Activated CD8-positive, alpha-beta memory T cell treated with anti-CD3 and anti-CD28 coated beads for 48 hours (primary cell): ENCODE data around the gene CCSER2.
"Not testable (repeated sequence)": the region's sequence is repeated elsewhere in the genome, so short reads cannot be mapped to it uniquely, and the experiment has no call there.

ENCODE experiments used
- DNase-seq, 3 experiments: peaks; one replicate each; pipeline ENCODE4 v3.0.0-alpha.2; 2020; ENCODE audit warnings: low read depth in 2 of 3, low spot score in 2 of 3

The CCSER2 gene

GRCh38 chr10:84347575-84348002 is 19.2 kb downstream of the CCSER2 start:
- not testable (repeated sequence) for DNase-seq

GRCh38 chr10:84348447-84348846 is 20.1 kb downstream of the CCSER2 start:
- no peak for DNase-seq

- no peak for DNase-seq
Observed at GRCh38 chr10:84348860-84349259, 20.5 kb downstream of the CCSER2 start.

GRCh38 chr10:84352251-84352842 is 24.0 kb downstream of the CCSER2 start:
- DNase-seq, result peak in 2 of 3 experiments; percentile 21 to 26

GRCh38 chr10:84353052-84353803 is 24.8 kb downstream of the CCSER2 start:
- no peak for DNase-seq

- no peak for DNase-seq
Observed at GRCh38 chr10:84354623-84355022, 26.2 kb downstream of the CCSER2 start.

GRCh38 chr10:84355106-84355505 is 26.7 kb downstream of the CCSER2 start:
- no peak for DNase-seq

GRCh38 chr10:84356928-84357327 is 28.5 kb downstream of the CCSER2 start:
- DNase-seq, result no peak

- DNase-seq, result no peak
Observed at GRCh38 chr10:84358743-84359142, 30.4 kb downstream of the CCSER2 start.

- DNase-seq, result no peak
Observed at GRCh38 chr10:84360637-84361365, 32.4 kb downstream of the CCSER2 start.

- no peak for DNase-seq
Observed at GRCh38 chr10:84365335-84365881, 37.0 kb downstream of the CCSER2 start.

- no peak for DNase-seq
Observed at GRCh38 chr10:84366041-84366440, 37.7 kb downstream of the CCSER2 start.

- DNase-seq, result no peak
Observed at GRCh38 chr10:84367256-84367655, 38.9 kb downstream of the CCSER2 start.

GRCh38 chr10:84368828-84369227 is 40.4 kb downstream of the CCSER2 start:
- no peak for DNase-seq

GRCh38 chr10:84370283-84370682 is 41.9 kb downstream of the CCSER2 start:
- DNase-seq, result no peak

GRCh38 chr10:84371944-84372343 is 43.6 kb downstream of the CCSER2 start:
- no peak for DNase-seq

GRCh38 chr10:84373000-84373399 is 44.6 kb downstream of the CCSER2 start:
- no peak for DNase-seq

GRCh38 chr10:84374455-84374854 is 46.1 kb downstream of the CCSER2 start:
- DNase-seq, result no peak

- DNase-seq, result no peak
Observed at GRCh38 chr10:84375011-84375410, 46.6 kb downstream of the CCSER2 start.

- no peak for DNase-seq
Observed at GRCh38 chr10:84375881-84376280, 47.5 kb downstream of the CCSER2 start.

GRCh38 chr10:84388148-84388547 is 59.8 kb downstream of the CCSER2 start:
- no peak for DNase-seq

- no peak for DNase-seq
Observed at GRCh38 chr10:84390364-84390763, 62.0 kb downstream of the CCSER2 start.
